K562 (cell line): ENCODE measurements around the gene PPARD. TPM values are rescaled to one million over a fixed set of nuclear protein-coding genes. Genes with fewer than 3 reads are reported as not detected.

Source experiments
- CBX2 ChIP-seq: fragments of 200-600 bp; sonication (generic); IDR thresholded peaks from one replicate; pipeline ENCODE4 v1.6.1; 2012; ENCODE audit warnings: mild to moderate bottlenecking, low read length, inconsistent platforms; ENCODE audit not compliant: insufficient read depth, poor library complexity, severe bottlenecking
- CEBPB ChIP-seq: fragments of 450-650 bp; IDR thresholded peaks from 2 replicates; pipeline ENCODE4 v1.6.1; 2016; ENCODE audit warnings: missing genetic modification characterization, missing compliant biosample characterization
- SMAD2 ChIP-seq: fragments of 150-350 bp; IDR thresholded peaks from 2 replicates; pipeline ENCODE4 v1.6.1; 2014; ENCODE audit warnings: low read depth, mild to moderate bottlenecking, low read length
- ZNF444 ChIP-seq: fragments of 250-450 bp; sonication (Bioruptor Pico); IDR thresholded peaks from 2 replicates; pipeline ENCODE4 v1.4.0; 2020; ENCODE audit warnings: mild to moderate bottlenecking, moderate library complexity
- ZNF717 ChIP-seq: fragments of 250-450 bp; sonication (Bioruptor Pico); IDR thresholded peaks from 2 replicates; pipeline ENCODE4 v1.5.0; 2021
- polyA plus RNA-seq, 8 experiments: library from polyadenylated mRNA; depleted of rRNA in 4 of 8; stranded (reverse) in 5 of 8; unstranded in 3 of 8; fragments of >200 nt; fragmentation: Nextera tagmentation in 2 of 8; fragmentation: Illumina TruSeq in 1 of 8; extraction: Ambion mirVana in 2 of 8; extraction: Trizol in 1 of 8; gene quantifications; 2 replicates each; pipeline versions ENCODE4 v1.2.1 to v1.2.3, GENCODE V29; 2011 to 2014; ENCODE audit warnings: inconsistent platforms in 1 of 8, missing spikeins in 1 of 8
- total RNA-seq, 7 experiments: library from RNA; depleted of rRNA in 6 of 7; stranded (reverse); fragments of >200 nt in 6 of 7; fragmentation: Illumina TruSeq in 2 of 7; extraction: Trizol in 2 of 7; gene quantifications; 2 replicates each; pipeline versions ENCODE4 v1.2.1 to v1.2.3, GENCODE V29; 2011 to 2021; ENCODE audit warnings: low replicate concordance in 1 of 7
- TF ChIP-seq, protein P1 (sequence below): fragments of 250-450 bp; sonication (Bioruptor Pico); IDR thresholded peaks from 2 replicates; pipeline ENCODE4 v1.8.0; 2022; ENCODE audit warnings: inconsistent platforms
- TF ChIP-seq, protein P2 (sequence below): fragments of 250-450 bp; sonication (Bioruptor Pico); IDR thresholded peaks from 2 replicates; pipeline ENCODE4 v1.4.0; 2020
- TF ChIP-seq, protein P3 (sequence below): fragments of 450-650 bp; formaldehyde crosslinking; conservative IDR thresholded peaks from 2 replicates; pipeline ENCODE4 v1.4.0; 2022; ENCODE audit warnings: mild to moderate bottlenecking, missing genetic modification characterization
- TF ChIP-seq, protein P4 (sequence below), 2 experiments: fragments of 450-650 bp; formaldehyde crosslinking in 1 of 2; IDR thresholded peaks; 2 replicates each; pipeline versions ENCODE4 v1.4.0 to v1.6.1; 2014 to 2020; ENCODE audit warnings: mild to moderate bottlenecking in 2 of 2, borderline replicate concordance in 1 of 2, low read depth in 1 of 2

Gene PPARD
- total and polyA plus RNA-seq, 9 of the 15 experiments (the other 6 are each of a cell fraction or from before 2014, with no cell fraction given) = 0.14 to 13.2 (median 3.8) TPM

DNA sequence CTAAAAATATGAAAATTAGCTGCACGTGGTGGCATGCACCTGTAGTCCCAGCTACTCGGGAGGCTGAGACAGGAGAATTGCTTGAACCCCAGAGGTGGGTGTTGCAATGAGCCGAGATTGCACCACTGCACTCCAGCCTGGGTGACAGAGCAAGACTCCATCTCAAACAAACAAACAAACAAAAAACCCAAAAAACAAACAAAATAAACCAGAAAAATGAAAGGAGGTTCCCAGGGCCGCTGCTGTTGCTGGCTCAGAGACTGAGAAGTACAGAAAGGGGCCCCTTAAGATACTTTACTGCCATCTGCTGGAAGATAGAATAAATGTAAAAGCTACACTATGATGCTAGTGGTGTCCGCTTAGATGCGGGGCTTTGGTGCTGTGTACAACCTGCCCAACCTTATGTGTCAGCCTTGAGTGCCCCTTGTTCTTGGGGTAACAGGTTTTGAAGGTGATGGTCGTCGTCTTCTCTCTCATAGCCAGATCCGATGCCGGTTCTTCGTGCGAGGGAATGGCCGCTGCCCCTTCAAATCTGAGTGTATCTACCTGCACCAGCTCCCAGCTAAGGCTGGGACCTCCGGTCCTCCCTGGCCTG, 107.0 kb downstream of the PPARD start (continued):
- TF ChIP-seq, protein P1, sequence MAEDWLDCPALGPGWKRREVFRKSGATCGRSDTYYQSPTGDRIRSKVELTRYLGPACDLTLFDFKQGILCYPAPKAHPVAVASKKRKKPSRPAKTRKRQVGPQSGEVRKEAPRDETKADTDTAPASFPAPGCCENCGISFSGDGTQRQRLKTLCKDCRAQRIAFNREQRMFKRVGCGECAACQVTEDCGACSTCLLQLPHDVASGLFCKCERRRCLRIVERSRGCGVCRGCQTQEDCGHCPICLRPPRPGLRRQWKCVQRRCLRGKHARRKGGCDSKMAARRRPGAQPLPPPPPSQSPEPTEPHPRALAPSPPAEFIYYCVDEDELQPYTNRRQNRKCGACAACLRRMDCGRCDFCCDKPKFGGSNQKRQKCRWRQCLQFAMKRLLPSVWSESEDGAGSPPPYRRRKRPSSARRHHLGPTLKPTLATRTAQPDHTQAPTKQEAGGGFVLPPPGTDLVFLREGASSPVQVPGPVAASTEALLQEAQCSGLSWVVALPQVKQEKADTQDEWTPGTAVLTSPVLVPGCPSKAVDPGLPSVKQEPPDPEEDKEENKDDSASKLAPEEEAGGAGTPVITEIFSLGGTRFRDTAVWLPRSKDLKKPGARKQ = no peak
- TF ChIP-seq ZNF717 (CRISPR knock-in tag) (no peak), ZNF444 (CRISPR knock-in tag) (no peak), SMAD2 (no peak), CEBPB (peak; percentile 36; the same call in 1 of the 2 replicates), CBX2 (no peak)
- TF ChIP-seq, protein P2, sequence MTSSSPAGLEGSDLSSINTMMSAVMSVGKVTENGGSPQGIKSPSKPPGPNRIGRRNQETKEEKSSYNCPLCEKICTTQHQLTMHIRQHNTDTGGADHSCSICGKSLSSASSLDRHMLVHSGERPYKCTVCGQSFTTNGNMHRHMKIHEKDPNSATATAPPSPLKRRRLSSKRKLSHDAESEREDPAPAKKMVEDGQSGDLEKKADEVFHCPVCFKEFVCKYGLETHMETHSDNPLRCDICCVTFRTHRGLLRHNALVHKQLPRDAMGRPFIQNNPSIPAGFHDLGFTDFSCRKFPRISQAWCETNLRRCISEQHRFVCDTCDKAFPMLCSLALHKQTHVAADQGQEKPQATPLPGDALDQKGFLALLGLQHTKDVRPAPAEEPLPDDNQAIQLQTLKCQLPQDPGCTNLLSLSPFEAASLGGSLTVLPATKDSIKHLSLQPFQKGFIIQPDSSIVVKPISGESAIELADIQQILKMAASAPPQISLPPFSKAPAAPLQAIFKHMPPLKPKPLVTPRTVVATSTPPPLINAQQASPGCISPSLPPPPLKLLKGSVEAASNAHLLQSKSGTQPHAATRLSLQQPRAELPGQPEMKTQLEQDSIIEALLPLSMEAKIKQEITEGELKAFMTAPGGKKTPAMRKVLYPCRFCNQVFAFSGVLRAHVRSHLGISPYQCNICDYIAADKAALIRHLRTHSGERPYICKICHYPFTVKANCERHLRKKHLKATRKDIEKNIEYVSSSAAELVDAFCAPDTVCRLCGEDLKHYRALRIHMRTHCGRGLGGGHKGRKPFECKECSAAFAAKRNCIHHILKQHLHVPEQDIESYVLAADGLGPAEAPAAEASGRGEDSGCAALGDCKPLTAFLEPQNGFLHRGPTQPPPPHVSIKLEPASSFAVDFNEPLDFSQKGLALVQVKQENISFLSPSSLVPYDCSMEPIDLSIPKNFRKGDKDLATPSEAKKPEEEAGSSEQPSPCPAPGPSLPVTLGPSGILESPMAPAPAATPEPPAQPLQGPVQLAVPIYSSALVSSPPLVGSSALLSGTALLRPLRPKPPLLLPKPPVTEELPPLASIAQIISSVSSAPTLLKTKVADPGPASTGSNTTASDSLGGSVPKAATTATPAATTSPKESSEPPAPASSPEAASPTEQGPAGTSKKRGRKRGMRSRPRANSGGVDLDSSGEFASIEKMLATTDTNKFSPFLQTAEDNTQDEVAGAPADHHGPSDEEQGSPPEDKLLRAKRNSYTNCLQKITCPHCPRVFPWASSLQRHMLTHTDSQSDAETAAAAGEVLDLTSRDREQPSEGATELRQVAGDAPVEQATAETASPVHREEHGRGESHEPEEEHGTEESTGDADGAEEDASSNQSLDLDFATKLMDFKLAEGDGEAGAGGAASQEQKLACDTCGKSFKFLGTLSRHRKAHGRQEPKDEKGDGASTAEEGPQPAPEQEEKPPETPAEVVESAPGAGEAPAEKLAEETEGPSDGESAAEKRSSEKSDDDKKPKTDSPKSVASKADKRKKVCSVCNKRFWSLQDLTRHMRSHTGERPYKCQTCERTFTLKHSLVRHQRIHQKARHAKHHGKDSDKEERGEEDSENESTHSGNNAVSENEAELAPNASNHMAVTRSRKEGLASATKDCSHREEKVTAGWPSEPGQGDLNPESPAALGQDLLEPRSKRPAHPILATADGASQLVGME (CRISPR knock-in tag) = no peak
- TF ChIP-seq, protein P3, sequence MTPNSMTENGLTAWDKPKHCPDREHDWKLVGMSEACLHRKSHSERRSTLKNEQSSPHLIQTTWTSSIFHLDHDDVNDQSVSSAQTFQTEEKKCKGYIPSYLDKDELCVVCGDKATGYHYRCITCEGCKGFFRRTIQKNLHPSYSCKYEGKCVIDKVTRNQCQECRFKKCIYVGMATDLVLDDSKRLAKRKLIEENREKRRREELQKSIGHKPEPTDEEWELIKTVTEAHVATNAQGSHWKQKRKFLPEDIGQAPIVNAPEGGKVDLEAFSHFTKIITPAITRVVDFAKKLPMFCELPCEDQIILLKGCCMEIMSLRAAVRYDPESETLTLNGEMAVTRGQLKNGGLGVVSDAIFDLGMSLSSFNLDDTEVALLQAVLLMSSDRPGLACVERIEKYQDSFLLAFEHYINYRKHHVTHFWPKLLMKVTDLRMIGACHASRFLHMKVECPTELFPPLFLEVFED (CRISPR knock-in tag) = 0 out of 2 replicates have a peak, but pooled peaks have one; percentile 30
- TF ChIP-seq, protein P4, sequence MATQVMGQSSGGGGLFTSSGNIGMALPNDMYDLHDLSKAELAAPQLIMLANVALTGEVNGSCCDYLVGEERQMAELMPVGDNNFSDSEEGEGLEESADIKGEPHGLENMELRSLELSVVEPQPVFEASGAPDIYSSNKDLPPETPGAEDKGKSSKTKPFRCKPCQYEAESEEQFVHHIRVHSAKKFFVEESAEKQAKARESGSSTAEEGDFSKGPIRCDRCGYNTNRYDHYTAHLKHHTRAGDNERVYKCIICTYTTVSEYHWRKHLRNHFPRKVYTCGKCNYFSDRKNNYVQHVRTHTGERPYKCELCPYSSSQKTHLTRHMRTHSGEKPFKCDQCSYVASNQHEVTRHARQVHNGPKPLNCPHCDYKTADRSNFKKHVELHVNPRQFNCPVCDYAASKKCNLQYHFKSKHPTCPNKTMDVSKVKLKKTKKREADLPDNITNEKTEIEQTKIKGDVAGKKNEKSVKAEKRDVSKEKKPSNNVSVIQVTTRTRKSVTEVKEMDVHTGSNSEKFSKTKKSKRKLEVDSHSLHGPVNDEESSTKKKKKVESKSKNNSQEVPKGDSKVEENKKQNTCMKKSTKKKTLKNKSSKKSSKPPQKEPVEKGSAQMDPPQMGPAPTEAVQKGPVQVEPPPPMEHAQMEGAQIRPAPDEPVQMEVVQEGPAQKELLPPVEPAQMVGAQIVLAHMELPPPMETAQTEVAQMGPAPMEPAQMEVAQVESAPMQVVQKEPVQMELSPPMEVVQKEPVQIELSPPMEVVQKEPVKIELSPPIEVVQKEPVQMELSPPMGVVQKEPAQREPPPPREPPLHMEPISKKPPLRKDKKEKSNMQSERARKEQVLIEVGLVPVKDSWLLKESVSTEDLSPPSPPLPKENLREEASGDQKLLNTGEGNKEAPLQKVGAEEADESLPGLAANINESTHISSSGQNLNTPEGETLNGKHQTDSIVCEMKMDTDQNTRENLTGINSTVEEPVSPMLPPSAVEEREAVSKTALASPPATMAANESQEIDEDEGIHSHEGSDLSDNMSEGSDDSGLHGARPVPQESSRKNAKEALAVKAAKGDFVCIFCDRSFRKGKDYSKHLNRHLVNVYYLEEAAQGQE (IDR thresholded peaks at IDR 0.05; ENCODE audit: borderline replicate concordance) = peak; percentile 93
- TF ChIP-seq, protein P4 (CRISPR knock-in tag; IDR thresholded peaks at IDR 0.05; ENCODE audit: low read depth) = no peak
